GM21825 (cell line): ENCODE results near the gene PCNX1.
"Not testable (repeated sequence)": the region's sequence is repeated elsewhere in the genome, so short reads cannot be mapped to it uniquely, and the experiment has no call there.

Experiments used
- ATAC-seq: cut with Tn5 transposase; IDR thresholded peaks from one replicate; pipeline ENCODE4 v1.9.1; 2021; ENCODE audit warnings: mild to moderate bottlenecking, moderate library complexity; ENCODE audit not compliant: unreplicated experiment

Gene PCNX1

DNA sequence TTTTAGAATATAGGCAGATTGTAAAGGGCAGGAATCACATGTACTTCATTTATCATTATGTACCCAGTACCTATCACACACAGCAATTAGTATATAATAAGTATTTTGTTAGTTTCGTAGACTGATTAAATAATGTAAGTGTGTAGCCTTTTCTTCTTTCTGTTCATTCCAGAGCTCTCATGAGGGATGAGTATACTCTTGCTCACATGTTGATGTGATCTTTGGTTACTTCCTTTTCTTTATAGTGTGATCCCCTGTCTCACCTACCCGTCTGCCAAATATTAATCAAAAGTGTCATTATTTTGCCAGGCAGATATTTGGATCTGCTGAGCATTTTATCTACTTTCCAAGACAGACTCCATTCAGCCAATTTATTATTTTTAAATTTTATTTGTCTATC lies 156.1 kb downstream of the PCNX1 start:
- ATAC-seq: no peak

DNA sequence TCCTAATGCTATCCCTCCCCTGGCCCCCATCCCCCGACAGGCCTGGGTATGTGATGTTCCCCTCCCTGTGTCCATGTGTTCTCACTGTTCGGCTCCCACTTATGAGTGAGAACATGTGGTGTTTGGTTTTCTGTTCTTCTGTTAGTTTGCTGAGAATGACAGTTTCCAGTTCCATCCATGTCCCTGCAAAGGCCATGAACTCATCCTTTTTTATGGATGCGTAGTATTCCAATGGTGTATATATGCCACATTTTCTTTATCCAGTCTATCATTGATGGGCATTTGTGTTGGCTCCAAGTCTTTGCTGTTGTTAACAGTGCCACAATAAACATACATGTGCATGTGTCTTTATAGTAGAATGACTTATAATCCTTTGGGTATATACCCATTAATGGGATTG lies 157.5 kb downstream of the PCNX1 start:
- ATAC-seq: not testable (repeated sequence)

DNA sequence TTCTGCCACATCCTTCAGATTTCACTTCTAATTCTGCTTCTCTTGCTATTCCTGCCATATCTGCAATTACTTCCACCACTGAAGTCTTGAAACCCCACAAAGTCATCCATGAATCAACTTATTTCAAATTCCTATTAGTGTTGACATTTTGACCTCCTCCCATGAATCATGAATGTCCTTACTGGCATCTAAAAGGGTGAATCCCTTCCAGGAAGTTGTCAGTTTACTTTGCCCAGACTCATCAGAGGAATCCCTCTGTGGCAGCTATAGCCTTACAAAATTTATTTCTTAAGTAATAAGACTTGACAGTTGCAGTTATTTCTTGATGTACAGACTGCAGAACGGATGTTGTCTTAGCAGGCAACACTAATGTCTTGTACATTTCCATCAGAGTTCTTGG lies 162.9 kb downstream of the PCNX1 start:
- ATAC-seq: no peak

GRCh38 chr14:71071042-71071441 lies 163.8 kb downstream of the PCNX1 start:
- no peak for ATAC-seq

DNA sequence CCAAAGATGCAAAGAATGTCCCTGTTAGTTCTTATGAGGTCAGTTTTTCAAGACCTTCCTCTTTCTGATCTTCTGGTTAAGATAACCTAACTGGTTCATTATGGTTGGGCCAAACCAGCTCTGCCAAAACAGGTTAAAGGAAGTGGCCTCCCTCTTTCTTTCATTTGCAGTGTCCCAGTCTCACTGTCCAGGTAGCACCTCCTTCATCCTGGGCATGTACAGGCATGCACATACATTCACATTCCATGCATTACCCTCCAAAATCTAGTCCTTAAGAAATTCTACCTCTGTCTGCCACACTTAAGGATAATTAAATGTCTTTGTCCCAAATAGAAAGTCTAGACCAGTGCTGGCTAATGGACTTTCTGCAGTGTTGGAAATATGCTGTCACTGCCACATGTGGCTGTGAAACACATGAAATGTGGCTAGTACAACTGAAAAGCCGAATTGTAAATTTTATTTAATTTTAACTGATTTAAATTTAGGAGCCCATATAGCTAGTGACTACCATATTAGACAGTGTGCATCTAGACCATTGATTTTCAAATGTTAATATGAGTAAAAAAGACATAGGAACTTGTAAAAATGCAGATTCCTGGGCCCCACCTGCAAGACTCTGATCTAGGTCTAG lies 169.3 kb downstream of the PCNX1 start:
- no peak for ATAC-seq

GRCh38 chr14:71078500-71078899 lies 171.2 kb downstream of the PCNX1 start:
- no peak for ATAC-seq

GRCh38 chr14:71086567-71086966 lies 179.3 kb downstream of the PCNX1 start:
- ATAC-seq: no peak

DNA sequence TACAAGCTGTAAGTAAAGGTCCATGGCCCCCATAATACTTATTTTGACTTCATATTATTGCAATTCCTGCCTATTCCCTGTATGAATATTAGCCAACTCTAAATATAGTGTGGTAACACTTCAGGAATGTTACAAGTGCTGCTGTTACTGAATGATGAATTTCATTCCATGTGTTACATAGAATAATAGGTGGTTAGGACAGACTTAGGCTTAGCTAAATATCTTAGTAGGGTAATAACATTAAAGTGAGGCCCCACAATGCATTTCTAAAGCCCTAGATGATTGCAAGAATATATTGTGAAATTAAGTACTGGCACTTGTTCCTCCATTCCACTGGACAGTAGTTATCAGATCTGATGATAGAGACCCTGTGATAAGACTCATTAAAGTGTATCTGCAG lies 182.7 kb downstream of the PCNX1 start:
- no peak for ATAC-seq

- ATAC-seq: no peak
Measured at GRCh38 chr14:71094722-71095121, 187.5 kb downstream of the PCNX1 start.

DNA sequence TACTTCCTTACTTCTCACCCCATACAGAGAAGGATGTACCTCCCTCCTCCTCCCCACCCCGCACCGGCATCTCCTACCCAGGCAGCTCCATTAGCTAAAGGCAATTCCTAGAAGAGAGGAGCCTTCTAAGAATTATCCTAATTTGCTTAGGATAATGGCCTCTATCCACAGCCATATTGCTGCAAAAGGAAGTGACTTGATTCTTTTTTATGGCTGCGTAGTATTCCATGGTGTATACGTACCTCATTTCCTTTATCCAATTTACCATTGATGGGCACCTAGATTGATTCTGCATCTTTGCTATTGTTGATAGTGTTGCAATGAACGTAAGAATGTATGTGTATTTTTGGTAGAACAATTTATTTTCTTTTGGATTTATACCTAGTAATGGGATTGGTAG lies 189.7 kb downstream of the PCNX1 start:
- no peak for ATAC-seq

- no peak for ATAC-seq
Measured at GRCh38 chr14:71103662-71104484, 196.6 kb downstream of the PCNX1 start.

GRCh38 chr14:71105177-71105576 lies 197.9 kb downstream of the PCNX1 start:
- no peak for ATAC-seq

DNA sequence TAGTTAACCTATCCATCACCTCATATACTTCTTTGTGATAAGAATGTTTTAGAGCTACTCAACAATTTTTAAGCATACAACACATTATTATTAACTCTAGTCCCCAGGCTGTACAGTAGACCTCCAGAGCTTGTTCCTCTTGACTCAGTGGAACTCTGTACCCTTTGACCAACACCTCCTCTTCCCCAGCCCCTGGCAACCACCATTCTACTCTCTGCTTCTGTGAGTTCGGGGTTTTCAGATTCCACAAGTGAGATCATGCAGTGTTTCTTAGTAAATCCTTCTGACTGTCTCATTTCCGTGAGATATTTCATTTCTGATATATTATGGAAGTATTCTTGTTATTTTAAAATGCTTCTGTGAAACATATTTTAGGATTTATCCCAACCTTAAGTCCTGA lies 200.7 kb downstream of the PCNX1 start:
- no peak for ATAC-seq

DNA sequence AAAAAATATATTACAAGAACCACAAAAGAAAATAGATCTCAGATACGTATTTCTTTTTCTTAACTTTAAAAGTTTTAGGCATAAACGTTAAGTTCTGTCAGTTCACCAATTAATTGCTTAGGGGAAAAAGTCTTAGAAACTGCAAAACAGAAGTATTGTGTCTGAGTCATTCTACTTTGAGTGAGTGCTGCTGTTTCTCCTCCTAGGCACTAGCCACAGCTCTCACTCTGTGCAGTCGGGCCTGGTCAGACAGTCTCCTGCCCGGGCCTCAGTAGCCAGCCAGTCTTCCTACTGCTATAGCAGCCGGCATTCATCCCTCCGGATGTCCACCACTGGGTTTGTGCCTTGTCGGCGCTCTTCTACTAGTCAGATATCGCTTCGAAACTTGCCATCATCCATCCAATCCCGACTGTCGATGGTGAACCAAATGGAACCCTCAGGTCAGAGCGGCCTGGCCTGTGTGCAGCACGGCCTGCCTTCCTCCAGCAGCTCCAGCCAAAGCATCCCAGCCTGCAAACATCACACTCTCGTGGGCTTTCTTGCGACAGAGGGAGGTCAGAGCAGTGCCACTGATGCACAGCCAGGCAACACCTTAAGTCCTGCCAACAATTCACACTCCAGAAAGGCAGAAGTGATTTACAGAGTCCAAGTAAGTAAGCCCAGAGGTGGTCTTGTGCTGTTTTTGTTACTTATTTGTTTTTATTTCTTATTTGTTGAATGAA lies 201.3 kb downstream of the PCNX1 start:
- ATAC-seq: no peak

- ATAC-seq: no peak
Measured at GRCh38 chr14:71113376-71113775, 206.1 kb downstream of the PCNX1 start.

DNA sequence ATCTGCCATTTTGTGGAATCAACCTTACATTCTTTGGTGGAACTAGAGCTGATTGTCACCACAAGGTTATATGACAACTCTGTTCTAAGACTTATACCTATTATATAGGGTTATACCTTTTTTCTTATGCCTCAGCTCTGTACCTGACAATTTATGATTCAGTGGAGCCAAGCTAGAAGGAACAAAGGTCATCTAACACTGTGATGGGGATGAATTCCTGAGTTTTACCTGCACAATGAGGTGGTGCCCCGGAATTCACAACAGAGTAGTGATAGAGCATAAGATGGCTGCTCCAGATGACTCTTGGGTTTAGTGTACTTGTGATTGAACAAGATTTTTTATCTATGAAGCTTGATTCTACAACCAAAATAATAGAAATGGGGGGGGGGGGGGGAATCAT lies 207.3 kb downstream of the PCNX1 start:
- ATAC-seq: no peak

GRCh38 chr14:71115306-71115705 lies 208.0 kb downstream of the PCNX1 start:
- ATAC-seq: no peak

- no peak for ATAC-seq
Measured at GRCh38 chr14:71115821-71116567, 208.7 kb downstream of the PCNX1 start.

GRCh38 chr14:71116568-71117122 lies 209.4 kb downstream of the PCNX1 start:
- ATAC-seq: no peak

- no peak for ATAC-seq
Measured at GRCh38 chr14:71117839-71118743, 210.8 kb downstream of the PCNX1 start.
